AG04449 (cell line): ENCODE data around the gene ZRANB2.

ENCODE experiments used
- CTCF ChIA-PET: fragments of 350-600 bp; formaldehyde crosslinking; extraction: SDS; loops from one replicate; lab custom pipeline; 2021; ENCODE audit warnings: antibody characterized with exemption; lab: Yijun Ruan, JAX
- POLR2A ChIA-PET: fragments of 400-600, 350-600 bp; formaldehyde crosslinking; extraction: SDS; loops from one replicate; lab custom pipeline; 2020; ENCODE audit warnings: antibody characterized with exemption, inconsistent platforms; lab: Yijun Ruan, JAX
- DNase-seq: peaks from one replicate; pipeline ENCODE4 v3.0.0-alpha.2; 2010; ENCODE audit warnings: low read depth, low spot score
- H3K4me3 ChIP-seq: 2 replicates; pipeline ENCODE4 v1.5.1; 2011; ENCODE audit warnings: low read depth, mild to moderate bottlenecking, control low read depth, low read length
- CTCF ChIP-seq: IDR thresholded peaks from one replicate; pipeline ENCODE4 v1.5.1; 2011; ENCODE audit warnings: mild to moderate bottlenecking, moderate library complexity, low read length, control low read depth, inconsistent platforms; ENCODE audit not compliant: insufficient read depth; ENCODE audit errors: missing control alignments

The ZRANB2 gene

GRCh38 chr1:71080739-71081696, at the start of gene ZRANB2:
Gene ZRANB2, minus strand, starts transcription at chr1:71081035. Its CDS starts 40 bp downstream, at chr1:71080995.
- ChIA-PET POLR2A (interaction anchor here (1.1 kb wide), 1 partner anchor 9 kb away, joined by 3 read pairs; no protein-coding TSS in a partner anchor), CTCF (interaction anchor here (0.8 to 2.2 kb wide), 6 partner anchors 9 to 18 kb away, joined by 3 to 13 read pairs (median 6); no protein-coding TSS in a partner anchor)
- H3K4me3 ChIP-seq = peak within 1 kb of the TSS; percentile 81
- DNase-seq = peak; percentile 68
- TF ChIP-seq CTCF = peak; percentile 75

- no peak for TF ChIP-seq CTCF
- H3K4me3 ChIP-seq = no peak overlapping the region
- no peak for DNase-seq
- CTCF ChIA-PET = no interaction called here
- POLR2A ChIA-PET = no interaction called here
Measured at GRCh38 chr1:71128060-71128459, 47.2 kb upstream of the ZRANB2 start.

- ChIA-PET CTCF (no interaction called here), POLR2A (no interaction called here)
- H3K4me3 ChIP-seq = no peak overlapping the region
- DNase-seq = no peak
- no peak for TF ChIP-seq CTCF
Measured at GRCh38 chr1:71118086-71118485, 37.3 kb upstream of the ZRANB2 start.

- CTCF ChIA-PET = no interaction called here
- TF ChIP-seq CTCF = no peak
- POLR2A ChIA-PET = no interaction called here
- H3K4me3 ChIP-seq = no peak overlapping the region
- no peak for DNase-seq
Measured at GRCh38 chr1:71116729-71117128, 35.9 kb upstream of the ZRANB2 start.

- no peak overlapping the region for H3K4me3 ChIP-seq
- no peak for DNase-seq
- no peak for TF ChIP-seq CTCF
- ChIA-PET POLR2A (no interaction called here), CTCF (no interaction called here)
Measured at GRCh38 chr1:71106658-71107322, 26.0 kb upstream of the ZRANB2 start.

GRCh38 chr1:71104417-71104816, 23.6 kb upstream of the ZRANB2 start:
- ChIA-PET POLR2A (no interaction called here), CTCF (interaction anchor here (2.5 kb wide), 1 partner anchor 11 kb away, joined by 13 read pairs; no protein-coding TSS in a partner anchor)
- TF ChIP-seq CTCF = no peak
- H3K4me3 ChIP-seq = no peak overlapping the region
- no peak for DNase-seq
